GM10248 (cell line): ENCODE data around the gene GRHL1.

ENCODE experiments used
- CTCF ChIA-PET: fragments of 300-600 bp; sonication (Branson Sonifier 250); formaldehyde crosslinking; extraction: SDS; loops from one replicate; lab custom pipeline; 2021; ENCODE audit warnings: antibody characterized with exemption; lab: Yijun Ruan, JAX
- POLR2A ChIA-PET: fragments of 350-650 bp; sonication (Branson Sonifier 250); formaldehyde crosslinking; extraction: SDS; loops from one replicate; lab custom pipeline; 2020; ENCODE audit warnings: antibody characterized with exemption; lab: Yijun Ruan, JAX
- DNase-seq: peaks from one replicate; pipeline ENCODE4 v3.0.0; 2012; ENCODE audit errors: extremely low spot score
- CTCF ChIP-seq: IDR thresholded peaks from 2 replicates; pipeline ENCODE4 v1.5.1; 2012; ENCODE audit warnings: mild to moderate bottlenecking, low read depth; ENCODE audit errors: extremely low read depth, missing control alignments, control extremely low read depth

Gene GRHL1

GRCh38 chr2:9946818-9947217 is 4.7 kb upstream of the GRHL1 start:
- ChIA-PET POLR2A (no interaction called here), CTCF (interaction anchor here (1.1 kb wide), 1 partner anchor 131 kb away, joined by 3 read pairs; no protein-coding TSS in a partner anchor)
- no peak for TF ChIP-seq CTCF
- DNase-seq: no peak

GRCh38 chr2:9948721-9949120 is 2.8 kb upstream of the GRHL1 start:
- DNase-seq: no peak
- ChIA-PET CTCF (interaction anchor here (1.0 to 1.4 kb wide), 2 partner anchors 9 to 136 kb away, joined by 3 to 5 read pairs; no protein-coding TSS in a partner anchor), POLR2A (no interaction called here)
- TF ChIP-seq CTCF: no peak

GRCh38 chr2:9949239-9949991 is 2.1 kb upstream of the GRHL1 start:
- no peak for DNase-seq
- POLR2A ChIA-PET: no interaction called here
- CTCF ChIA-PET: interaction anchor here (1.0 to 1.6 kb wide), 3 partner anchors 10 to 35 kb away, joined by 3 to 6 read pairs (median 4); no protein-coding TSS in a partner anchor
- no peak for TF ChIP-seq CTCF

GRCh38 chr2:9949992-9950520 is 1.4 kb upstream of the GRHL1 start:
- no peak for TF ChIP-seq CTCF
- ChIA-PET POLR2A (no interaction called here), CTCF (interaction anchor here (1.2 to 1.6 kb wide), 4 partner anchors 14 to 136 kb away, joined by 3 to 6 read pairs (median 4); no protein-coding TSS in a partner anchor)
- DNase-seq: no peak

- POLR2A ChIA-PET: no interaction called here
- peak; percentile 16 for TF ChIP-seq CTCF
- peak; percentile 73 for DNase-seq
- CTCF ChIA-PET: interaction anchor here (1.2 to 1.6 kb wide), 4 partner anchors 13 to 137 kb away, joined by 3 to 6 read pairs (median 4); no protein-coding TSS in a partner anchor
Measured at GRCh38 chr2:9950521-9951271, 797 bp upstream of the GRHL1 start.

GRCh38 chr2:9951272-9951521 is 296 bp upstream of the GRHL1 start:
- no peak for TF ChIP-seq CTCF
- no peak for DNase-seq
- ChIA-PET CTCF (interaction anchor here (1.4 kb wide), 1 partner anchor 13 kb away, joined by 3 read pairs; no protein-coding TSS in a partner anchor), POLR2A (no interaction called here)
